Neural progenitor cell (in vitro differentiated cells): ENCODE data around the gene CEND1. TPM values are rescaled to one million over a fixed set of nuclear protein-coding genes. Genes with fewer than 3 reads are reported as not detected.
A peak's percentile ranks its signal among the peaks of the same experiment; 100 is the strongest.

Source experiments
- DNase-seq: peaks from one replicate; pipeline ENCODE4 v3.0.0-alpha.2; 2016; ENCODE audit warnings: low spot score
- H2AFZ ChIP-seq: fragments of 200-600 bp; sonication (generic); replicated peaks from 2 replicates; pipeline ENCODE4 v1.6.1; 2016; ENCODE audit warnings: antibody characterized with exemption
- H3F3A ChIP-seq: fragments of 200-600 bp; sonication (generic); 2 replicates; pipeline ENCODE4 v1.6.1; 2016; ENCODE audit warnings: antibody characterized with exemption, low read depth
- H3K27ac ChIP-seq: fragments of 200-600 bp; sonication (generic); 2 replicates; pipeline ENCODE4 v1.5.1; 2016; ENCODE audit warnings: mild to moderate bottlenecking
- H3K27me3 ChIP-seq: fragments of 200-600 bp; sonication (generic); 2 replicates; pipeline ENCODE4 v1.6.1; 2016; ENCODE audit warnings: mild to moderate bottlenecking, moderate library complexity
- H3K36me3 ChIP-seq: fragments of 200-600 bp; sonication (generic); 2 replicates; pipeline ENCODE4 v1.5.1; 2016
- H3K4me1 ChIP-seq: fragments of 200-600 bp; sonication (generic); 2 replicates; pipeline ENCODE4 v1.6.1; 2016; ENCODE audit warnings: mixed run types
- H3K4me2 ChIP-seq: fragments of 200-600 bp; sonication (generic); 2 replicates; pipeline ENCODE4 v1.6.1; 2016
- H3K4me3 ChIP-seq: fragments of 200-600 bp; sonication (generic); 2 replicates; pipeline ENCODE4 v1.5.1; 2016
- H3K79me2 ChIP-seq: fragments of 200-600 bp; sonication (generic); 2 replicates; pipeline ENCODE4 v1.6.1; 2016; ENCODE audit warnings: low read depth
- H3K9ac ChIP-seq: fragments of 200-600 bp; sonication (generic); 2 replicates; pipeline ENCODE4 v1.6.1; 2016
- H3K9me3 ChIP-seq: fragments of 200-600 bp; sonication (generic); 2 replicates; pipeline ENCODE4 v1.5.1; 2016; ENCODE audit warnings: low read depth
- H4K20me1 ChIP-seq: fragments of 200-600 bp; sonication (generic); 2 replicates; pipeline ENCODE4 v1.6.1; 2016; ENCODE audit warnings: low read depth
- H3K27ac Mint-ChIP-seq: 3 replicates; pipeline ENCODE4 v1.8.0; 2021; ENCODE audit warnings: mixed read lengths
- H3K27me3 Mint-ChIP-seq: 2 replicates; pipeline ENCODE4 v1.8.0; 2022; ENCODE audit warnings: low read depth, mild to moderate bottlenecking, inconsistent platforms, moderate library complexity, mixed read lengths; ENCODE audit not compliant: insufficient read depth
- H3K36me3 Mint-ChIP-seq: 3 replicates; pipeline ENCODE4 v1.8.0; 2021; ENCODE audit warnings: mixed read lengths
- H3K4me1 Mint-ChIP-seq: 3 replicates; pipeline ENCODE4 v1.8.0; 2021; ENCODE audit warnings: mixed read lengths
- H3K4me3 Mint-ChIP-seq: 3 replicates; pipeline ENCODE4 v1.8.0; 2021; ENCODE audit warnings: mild to moderate bottlenecking, moderate library complexity, mixed read lengths
- H3K9me3 Mint-ChIP-seq: 3 replicates; pipeline ENCODE4 v1.8.0; 2020; ENCODE audit warnings: mixed read lengths
- EZH2 ChIP-seq: fragments of 200-600 bp; sonication (generic); IDR thresholded peaks from 2 replicates; pipeline ENCODE4 v1.6.1; 2017; ENCODE audit warnings: antibody characterized with exemption, mild to moderate bottlenecking, moderate library complexity
- EZH2phosphoT487 ChIP-seq: fragments of 200-600 bp; sonication (generic); IDR thresholded peaks from 2 replicates; pipeline ENCODE4 v1.6.1; 2017; ENCODE audit warnings: antibody characterized with exemption
- total RNA-seq: library from RNA; depleted of rRNA; stranded (reverse); fragments of >200 nt; gene quantifications from 2 replicates; pipeline ENCODE4 v1.2.3, GENCODE V29; 2015; ENCODE audit warnings: low replicate concordance
- TF ChIP-seq, protein P1 (sequence below): fragments of 200-600 bp; sonication (generic); IDR thresholded peaks from 2 replicates; pipeline ENCODE4 v1.5.1; 2017; ENCODE audit warnings: antibody characterized with exemption, mild to moderate bottlenecking

CEND1 gene
- total RNA-seq, 1 donor from 2014 or later = 0.94 TPM

- peaks cover 28% of the 10 kb centered on the region for H3F3A ChIP-seq
- H3K4me1 Mint-ChIP-seq = peaks cover 17% of the 10 kb centered on the region
- H3K36me3 ChIP-seq = no peaks in the 10 kb centered on the region
- no peaks in the 10 kb centered on the region for H3K36me3 Mint-ChIP-seq
- H3K27ac Mint-ChIP-seq = no peak overlapping the region
- peak overlapping the region; percentile 72 for H3K4me3 ChIP-seq
- peaks cover 12% of the 10 kb centered on the region for H3K4me1 ChIP-seq
- H3K27ac ChIP-seq = no peak overlapping the region
- no peaks in the 10 kb centered on the region for H3K9me3 Mint-ChIP-seq
- peak overlapping the region; percentile 83 for H3K4me3 Mint-ChIP-seq
- H3K4me2 ChIP-seq = peak overlapping the region; percentile 94
- H3K27me3 Mint-ChIP-seq = peaks cover 2% of the 10 kb centered on the region
- TF ChIP-seq EZH2 = no peak
- TF ChIP-seq EZH2phosphoT487 = no peak
- TF ChIP-seq, protein P1, sequence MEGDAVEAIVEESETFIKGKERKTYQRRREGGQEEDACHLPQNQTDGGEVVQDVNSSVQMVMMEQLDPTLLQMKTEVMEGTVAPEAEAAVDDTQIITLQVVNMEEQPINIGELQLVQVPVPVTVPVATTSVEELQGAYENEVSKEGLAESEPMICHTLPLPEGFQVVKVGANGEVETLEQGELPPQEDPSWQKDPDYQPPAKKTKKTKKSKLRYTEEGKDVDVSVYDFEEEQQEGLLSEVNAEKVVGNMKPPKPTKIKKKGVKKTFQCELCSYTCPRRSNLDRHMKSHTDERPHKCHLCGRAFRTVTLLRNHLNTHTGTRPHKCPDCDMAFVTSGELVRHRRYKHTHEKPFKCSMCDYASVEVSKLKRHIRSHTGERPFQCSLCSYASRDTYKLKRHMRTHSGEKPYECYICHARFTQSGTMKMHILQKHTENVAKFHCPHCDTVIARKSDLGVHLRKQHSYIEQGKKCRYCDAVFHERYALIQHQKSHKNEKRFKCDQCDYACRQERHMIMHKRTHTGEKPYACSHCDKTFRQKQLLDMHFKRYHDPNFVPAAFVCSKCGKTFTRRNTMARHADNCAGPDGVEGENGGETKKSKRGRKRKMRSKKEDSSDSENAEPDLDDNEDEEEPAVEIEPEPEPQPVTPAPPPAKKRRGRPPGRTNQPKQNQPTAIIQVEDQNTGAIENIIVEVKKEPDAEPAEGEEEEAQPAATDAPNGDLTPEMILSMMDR = no peak
- DNase-seq = no peak
- no peaks in the 10 kb centered on the region for H3K27me3 ChIP-seq
- peaks cover 23% of the 10 kb centered on the region for H3K79me2 ChIP-seq
- peaks cover 9% of the 10 kb centered on the region for H4K20me1 ChIP-seq
- peak overlapping the region; percentile 22 for H3K9ac ChIP-seq
- H3K9me3 ChIP-seq = no peaks in the 10 kb centered on the region
- peak overlapping the region; percentile 53 for H2AFZ ChIP-seq
Measured at GRCh38 chr11:804599-804964, 14.7 kb upstream of the CEND1 start.

DNA sequence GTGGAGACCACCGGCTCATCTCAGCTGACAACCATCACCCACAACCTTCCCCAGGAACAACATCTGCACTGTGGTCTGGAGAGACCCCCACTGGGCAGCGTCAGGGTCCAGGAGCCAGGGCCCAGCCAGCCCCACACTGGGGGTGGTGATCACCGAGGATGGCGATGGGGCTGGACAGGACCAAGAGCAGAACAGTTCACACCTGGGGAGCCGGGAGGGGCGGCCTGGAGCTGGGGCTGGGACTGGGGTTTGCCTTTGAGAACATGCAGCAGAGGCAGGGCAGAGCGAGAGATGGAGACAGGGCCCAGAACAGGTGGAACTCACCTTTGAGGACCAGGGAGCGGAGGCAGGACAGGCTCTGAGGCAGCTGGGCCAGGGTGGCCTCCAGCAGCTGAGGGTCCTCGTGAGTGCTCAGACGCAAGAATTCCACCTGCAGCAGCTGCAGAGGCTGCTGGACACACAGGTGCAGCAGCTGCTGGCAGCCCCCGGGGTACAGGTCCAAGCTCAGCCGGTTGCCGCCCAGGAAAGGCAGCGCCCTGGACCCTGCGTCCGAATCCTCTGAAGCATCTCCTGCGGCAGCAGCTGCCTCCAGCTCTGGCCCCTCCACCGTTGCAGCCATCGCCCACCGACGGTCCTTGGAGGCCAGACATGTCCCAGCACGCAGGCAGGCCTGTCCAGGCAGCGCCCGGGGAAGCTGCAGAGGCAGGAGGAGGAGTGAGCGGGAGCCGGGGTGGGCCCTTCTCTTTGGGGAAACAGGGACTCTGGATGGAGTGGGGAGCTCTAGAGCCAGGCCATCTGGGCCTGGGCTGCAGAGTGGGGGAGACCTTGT lies 14.1 kb upstream of the CEND1 start:
- no peak overlapping the region for H3K27ac ChIP-seq
- peak overlapping the region; percentile 83 for H3K4me3 Mint-ChIP-seq
- TF ChIP-seq EZH2 (no peak), EZH2phosphoT487 (no peak)
- TF ChIP-seq, protein P1 = no peak
- no peak overlapping the region for H3K27ac Mint-ChIP-seq
- H3K9ac ChIP-seq = peak overlapping the region; percentile 22
- H2AFZ ChIP-seq = no peak overlapping the region
- H3K4me1 Mint-ChIP-seq = peaks cover 16% of the 10 kb centered on the region
- H3K9me3 Mint-ChIP-seq = no peaks in the 10 kb centered on the region
- H3K36me3 ChIP-seq = no peaks in the 10 kb centered on the region
- H3K4me1 ChIP-seq = peaks cover 12% of the 10 kb centered on the region
- peaks cover 2% of the 10 kb centered on the region for H3K27me3 Mint-ChIP-seq
- peaks cover 30% of the 10 kb centered on the region for H3F3A ChIP-seq
- peak overlapping the region; percentile 94 for H3K4me2 ChIP-seq
- H4K20me1 ChIP-seq = peaks cover 15% of the 10 kb centered on the region
- DNase-seq = no peak
- H3K27me3 ChIP-seq = no peaks in the 10 kb centered on the region
- no peaks in the 10 kb centered on the region for H3K36me3 Mint-ChIP-seq
- no peaks in the 10 kb centered on the region for H3K9me3 ChIP-seq
- peak overlapping the region; percentile 72 for H3K4me3 ChIP-seq
- peaks cover 20% of the 10 kb centered on the region for H3K79me2 ChIP-seq

DNA sequence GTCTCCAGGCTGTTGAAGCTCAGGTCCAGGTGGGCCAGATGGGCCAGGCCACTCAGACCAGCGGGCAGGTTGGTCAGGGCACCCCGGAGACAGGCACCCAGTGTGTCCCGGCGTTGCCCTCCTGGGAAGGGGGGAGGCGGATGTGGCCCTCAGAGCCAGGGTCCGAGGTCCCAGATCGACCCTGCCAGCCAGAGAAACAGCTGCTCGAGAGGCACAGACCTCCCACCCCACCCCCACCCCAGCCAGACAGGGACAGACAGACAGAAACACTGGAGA lies 13.5 kb upstream of the CEND1 start:
- Histone ChIP-seq H3K4me2 (no peak overlapping the region), H3F3A (peaks cover 29% of the 10 kb centered on the region), H3K36me3 (no peaks in the 10 kb centered on the region), H3K9ac (no peak overlapping the region), H3K4me1 (peaks cover 9% of the 10 kb centered on the region), H2AFZ (no peak overlapping the region), H3K27me3 (no peaks in the 10 kb centered on the region), H3K9me3 (no peaks in the 10 kb centered on the region), H3K4me3 (no peak overlapping the region), H4K20me1 (peaks cover 21% of the 10 kb centered on the region), H3K79me2 (peaks cover 15% of the 10 kb centered on the region), H3K27ac (no peak overlapping the region)
- Mint-ChIP-seq H3K27me3 (peaks cover 2% of the 10 kb centered on the region), H3K4me3 (no peak overlapping the region), H3K9me3 (no peaks in the 10 kb centered on the region), H3K27ac (no peak overlapping the region), H3K4me1 (peaks cover 10% of the 10 kb centered on the region), H3K36me3 (no peaks in the 10 kb centered on the region)
- TF ChIP-seq EZH2 = no peak
- TF ChIP-seq, protein P1 = no peak
- TF ChIP-seq EZH2phosphoT487 = no peak
- no peak for DNase-seq
